ENCODE data around the gene KAT5. TPM values are rescaled to one million over a fixed set of nuclear protein-coding genes. Genes with fewer than 3 reads are reported as not detected.

The KAT5 gene
- total RNA-seq, 2 experiments from 2014 or later = 55.9 to 61.6 TPM

- peaks cover 29% of the 10 kb centered on the region for H3K4me1 Mint-ChIP-seq (ENCODE audit: low read depth)
- DNase-seq = no peak
- POLR2A ChIA-PET = interaction anchor here (0.8 to 1.7 kb wide), 9 partner anchors 8 to 332 kb away, joined by 3 to 13 read pairs (median 4); partner anchors contain the start of genes AP5B1, BANF1, C11orf68 and DRAP1
- peaks cover 31% of the 10 kb centered on the region for H3K36me3 Mint-ChIP-seq
- no peaks in the 10 kb centered on the region for H3K9me3 Mint-ChIP-seq
- CTCF ChIA-PET = interaction anchor here (1.1 to 3.2 kb wide), 21 partner anchors 7 to 332 kb away, joined by 3 to 72 read pairs (median 11); partner anchors contain the start of genes AP5B1, CCDC85B, FIBP and MUS81
- intact Hi-C loops (cut with micrococcal nuclease) = loop anchor here (1.0 to 5.0 kb wide), 6 partner anchors 8 to 290 kb away; partner anchors contain the start of genes BANF1, C11orf68, DRAP1 and EIF1AD
- H3K27me3 Mint-ChIP-seq = no peaks in the 10 kb centered on the region
- H3K4me3 Mint-ChIP-seq = peak overlapping the region; percentile 90
- peak overlapping the region; percentile 97 for H3K27ac Mint-ChIP-seq
Observed at GRCh38 chr11:65712633-65713076, 603 bp downstream of the KAT5 start.

GRCh38 chr11:65713212-65713969, 1.3 kb downstream of the KAT5 start:
- H3K36me3 Mint-ChIP-seq = peaks cover 35% of the 10 kb centered on the region
- intact Hi-C loops (cut with micrococcal nuclease) = loop anchor here (5.0 kb wide), 1 partner anchor 204 kb away; the partner anchor contains the start of genes C11orf68 and DRAP1
- peaks cover 36% of the 10 kb centered on the region for H3K4me1 Mint-ChIP-seq (ENCODE audit: low read depth)
- POLR2A ChIA-PET = interaction anchor here (1.2 kb wide), 2 partner anchors 104 to 171 kb away, joined by 3 to 4 read pairs; no protein-coding TSS in a partner anchor
- no peaks in the 10 kb centered on the region for H3K27me3 Mint-ChIP-seq
- H3K9me3 Mint-ChIP-seq = no peaks in the 10 kb centered on the region
- no peak overlapping the region for H3K27ac Mint-ChIP-seq
- DNase-seq = no peak
- CTCF ChIA-PET = interaction anchor here (2.1 to 3.2 kb wide), 7 partner anchors 60 to 175 kb away, joined by 7 to 72 read pairs (median 30); partner anchors contain the start of genes AP5B1, FIBP and MUS81
- H3K4me3 Mint-ChIP-seq = peak overlapping the region; percentile 35

GRCh38 chr11:65714433-65714832, 2.4 kb downstream of the KAT5 start:
- ChIA-PET POLR2A (interaction anchor here (0.9 kb wide), 1 partner anchor 63 kb away, joined by 3 read pairs; no protein-coding TSS in a partner anchor), CTCF (interaction anchor here (2.1 kb wide), 1 partner anchor 65 kb away, joined by 7 read pairs; the partner anchor contains the start of gene AP5B1)
- Mint-ChIP-seq H3K4me1 (ENCODE audit: low read depth) (peaks cover 46% of the 10 kb centered on the region), H3K9me3 (no peaks in the 10 kb centered on the region), H3K36me3 (peaks cover 46% of the 10 kb centered on the region), H3K27me3 (no peaks in the 10 kb centered on the region), H3K4me3 (peak overlapping the region; percentile 36), H3K27ac (no peak overlapping the region)
- no peak for DNase-seq
- intact Hi-C loops (cut with micrococcal nuclease) = loop anchor here (5.0 kb wide), 1 partner anchor 203 kb away; the partner anchor contains the start of genes C11orf68 and DRAP1

- Mint-ChIP-seq H3K4me1 (ENCODE audit: low read depth) (peaks cover 45% of the 10 kb centered on the region), H3K4me3 (no peak overlapping the region), H3K27me3 (no peaks in the 10 kb centered on the region), H3K36me3 (peaks cover 55% of the 10 kb centered on the region), H3K9me3 (no peaks in the 10 kb centered on the region), H3K27ac (peak overlapping the region; percentile 13)
- CTCF ChIA-PET = interaction anchor here (1.6 kb wide), 1 partner anchor 102 kb away, joined by 4 read pairs; no protein-coding TSS in a partner anchor
- intact Hi-C loops (cut with micrococcal nuclease) = no loop called here
- POLR2A ChIA-PET = no interaction called here
- no peak for DNase-seq
Observed at GRCh38 chr11:65716302-65716701, 4.2 kb downstream of the KAT5 start.

- H3K4me1 Mint-ChIP-seq (ENCODE audit: low read depth) = peaks cover 43% of the 10 kb centered on the region
- DNase-seq = no peak
- peak overlapping the region; percentile 13 for H3K27ac Mint-ChIP-seq
- no peak overlapping the region for H3K4me3 Mint-ChIP-seq
- intact Hi-C loops (cut with micrococcal nuclease) = no loop called here
- no peaks in the 10 kb centered on the region for H3K9me3 Mint-ChIP-seq
- ChIA-PET CTCF (interaction anchor here (1.6 kb wide), 1 partner anchor 102 kb away, joined by 4 read pairs; no protein-coding TSS in a partner anchor), POLR2A (no interaction called here)
- no peaks in the 10 kb centered on the region for H3K27me3 Mint-ChIP-seq
- H3K36me3 Mint-ChIP-seq = peaks cover 55% of the 10 kb centered on the region
Observed at GRCh38 chr11:65716774-65717405, 4.8 kb downstream of the KAT5 start.

- no peaks in the 10 kb centered on the region for H3K9me3 Mint-ChIP-seq
- H3K4me1 Mint-ChIP-seq (ENCODE audit: low read depth) = peaks cover 37% of the 10 kb centered on the region
- ChIA-PET CTCF (no interaction called here), POLR2A (no interaction called here)
- no peak overlapping the region for H3K4me3 Mint-ChIP-seq
- intact Hi-C loops (cut with micrococcal nuclease) = no loop called here
- H3K27me3 Mint-ChIP-seq = no peaks in the 10 kb centered on the region
- DNase-seq = no peak
- H3K36me3 Mint-ChIP-seq = peaks cover 55% of the 10 kb centered on the region
- H3K27ac Mint-ChIP-seq = no peak overlapping the region
Observed at GRCh38 chr11:65717906-65718305, 5.9 kb downstream of the KAT5 start.

GRCh38 chr11:65718531-65718930, 6.5 kb downstream of the KAT5 start:
- H3K27ac Mint-ChIP-seq = peak overlapping the region; percentile 54
- no peak for DNase-seq
- no peaks in the 10 kb centered on the region for H3K27me3 Mint-ChIP-seq
- no peaks in the 10 kb centered on the region for H3K9me3 Mint-ChIP-seq
- H3K36me3 Mint-ChIP-seq = peaks cover 50% of the 10 kb centered on the region
- CTCF ChIA-PET = interaction anchor here (1.1 to 2.7 kb wide), 3 partner anchors 57 to 99 kb away, joined by 3 to 30 read pairs (median 17); partner anchors contain the start of gene AP5B1
- H3K4me1 Mint-ChIP-seq (ENCODE audit: low read depth) = peaks cover 32% of the 10 kb centered on the region
- POLR2A ChIA-PET = no interaction called here
- intact Hi-C loops (cut with micrococcal nuclease) = no loop called here
- peak overlapping the region; percentile 98 for H3K4me3 Mint-ChIP-seq

- H3K27ac Mint-ChIP-seq = peak overlapping the region; percentile 54
- H3K4me3 Mint-ChIP-seq = peak overlapping the region; percentile 98
- POLR2A ChIA-PET = interaction anchor here (1.0 to 1.3 kb wide), 4 partner anchors 42 to 134 kb away, joined by 3 to 5 read pairs (median 3); no protein-coding TSS in a partner anchor
- CTCF ChIA-PET = interaction anchor here (1.0 to 2.7 kb wide), 9 partner anchors 7 to 166 kb away, joined by 3 to 30 read pairs (median 9); partner anchors contain the start of genes AP5B1, CFL1, KAT5 and MUS81
- intact Hi-C loops (cut with micrococcal nuclease) = no loop called here
- no peaks in the 10 kb centered on the region for H3K9me3 Mint-ChIP-seq
- H3K36me3 Mint-ChIP-seq = peaks cover 46% of the 10 kb centered on the region
- DNase-seq = no peak
- peaks cover 29% of the 10 kb centered on the region for H3K4me1 Mint-ChIP-seq (ENCODE audit: low read depth)
- no peaks in the 10 kb centered on the region for H3K27me3 Mint-ChIP-seq
Observed at GRCh38 chr11:65718964-65719492, 7.0 kb downstream of the KAT5 start.

GRCh38 chr11:65719871-65720210, 7.8 kb downstream of the KAT5 start:
- DNase-seq = peak; percentile 57
- ChIA-PET POLR2A (interaction anchor here (0.5 to 1.7 kb wide), 7 partner anchors 8 to 133 kb away, joined by 3 to 13 read pairs (median 4); partner anchors contain the start of gene KAT5), CTCF (interaction anchor here (1.0 to 2.7 kb wide), 11 partner anchors 8 to 168 kb away, joined by 3 to 30 read pairs (median 5); partner anchors contain the start of genes AP5B1, CFL1, FIBP and KAT5)
- peak overlapping the region; percentile 98 for H3K4me3 Mint-ChIP-seq
- H3K9me3 Mint-ChIP-seq = no peaks in the 10 kb centered on the region
- intact Hi-C loops (cut with micrococcal nuclease) = loop anchor here (1.0 kb wide), 1 partner anchor 8 kb away; the partner anchor contains the start of gene KAT5
- no peaks in the 10 kb centered on the region for H3K27me3 Mint-ChIP-seq
- peaks cover 24% of the 10 kb centered on the region for H3K4me1 Mint-ChIP-seq (ENCODE audit: low read depth)
- H3K36me3 Mint-ChIP-seq = peaks cover 39% of the 10 kb centered on the region
- peak overlapping the region; percentile 85 for H3K27ac Mint-ChIP-seq

GRCh38 chr11:65720211-65720934, 8.3 kb downstream of the KAT5 start, which contains the start of gene RNASEH2C:
RNASEH2C (minus strand) TSS chr11:65720798; CDS start chr11:65720758, 40 bp downstream.
- no peaks in the 10 kb centered on the region for H3K9me3 Mint-ChIP-seq
- H3K36me3 Mint-ChIP-seq = peaks cover 34% of the 10 kb centered on the region
- H3K4me1 Mint-ChIP-seq (ENCODE audit: low read depth) = peaks cover 24% of the 10 kb centered on the region
- peak; percentile 89 for DNase-seq
- peak within 1 kb of the TSS; percentile 85 for H3K27ac Mint-ChIP-seq
- ChIA-PET POLR2A (interaction anchor here (0.5 to 1.7 kb wide), 14 partner anchors 8 to 285 kb away, joined by 3 to 13 read pairs (median 3); partner anchors contain the start of genes KAT5 and PCNX3), CTCF (interaction anchor here (0.7 to 2.7 kb wide), 16 partner anchors 9 to 839 kb away, joined by 3 to 30 read pairs (median 4); partner anchors contain the start of genes AP5B1, CFL1, FIBP and KAT5)
- intact Hi-C loops (cut with micrococcal nuclease) = loop anchor here (1.0 kb wide), 1 partner anchor 8 kb away; the partner anchor contains the start of gene KAT5
- H3K27me3 Mint-ChIP-seq = no peaks in the 10 kb centered on the region
- H3K4me3 Mint-ChIP-seq = peak within 1 kb of the TSS; percentile 98

Measured in activated CD4-positive, alpha-beta memory T cell treated with anti-CD3 and anti-CD28 coated beads for 36 hours (primary cell).